ENCODE data around the gene PPIL3.

GRCh38 chr2:200873560-200873959, 15.3 kb downstream of the PPIL3 start:
- TF ChIP-seq POLR2A (IDR thresholded peaks at IDR 0.05) (no peak), CTCF (IDR thresholded peaks at IDR 0.05) (no peak)
